ENCODE results near the gene F13A1. TPM values are rescaled to one million over a fixed set of nuclear protein-coding genes. Genes with fewer than 3 reads are reported as not detected.

Gene F13A1
- total RNA-seq, 3 donors from 2014 or later: 11.8 to 134 (median 96.5) TPM

DNA sequence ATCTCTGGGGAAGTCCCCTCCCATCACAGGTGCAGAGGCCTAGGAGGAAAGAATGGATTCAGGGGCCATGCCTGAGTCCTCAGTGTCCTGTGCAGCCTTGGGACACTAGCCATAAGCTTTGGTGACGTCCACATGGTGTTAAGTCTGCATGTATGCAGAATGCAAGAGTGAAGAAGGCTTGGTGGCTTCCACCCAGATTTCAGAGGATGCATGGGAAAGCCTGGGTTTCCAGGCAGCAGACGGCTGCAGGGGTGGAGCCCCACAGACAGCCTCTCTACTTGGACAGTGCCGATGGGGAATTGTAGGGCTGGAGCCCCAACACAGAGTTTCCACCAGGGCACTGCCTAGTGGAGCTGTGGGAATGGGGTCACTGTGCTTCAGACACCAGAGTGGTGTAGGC is 196.7 kb downstream of the F13A1 start:
- TF ChIP-seq, protein P1, sequence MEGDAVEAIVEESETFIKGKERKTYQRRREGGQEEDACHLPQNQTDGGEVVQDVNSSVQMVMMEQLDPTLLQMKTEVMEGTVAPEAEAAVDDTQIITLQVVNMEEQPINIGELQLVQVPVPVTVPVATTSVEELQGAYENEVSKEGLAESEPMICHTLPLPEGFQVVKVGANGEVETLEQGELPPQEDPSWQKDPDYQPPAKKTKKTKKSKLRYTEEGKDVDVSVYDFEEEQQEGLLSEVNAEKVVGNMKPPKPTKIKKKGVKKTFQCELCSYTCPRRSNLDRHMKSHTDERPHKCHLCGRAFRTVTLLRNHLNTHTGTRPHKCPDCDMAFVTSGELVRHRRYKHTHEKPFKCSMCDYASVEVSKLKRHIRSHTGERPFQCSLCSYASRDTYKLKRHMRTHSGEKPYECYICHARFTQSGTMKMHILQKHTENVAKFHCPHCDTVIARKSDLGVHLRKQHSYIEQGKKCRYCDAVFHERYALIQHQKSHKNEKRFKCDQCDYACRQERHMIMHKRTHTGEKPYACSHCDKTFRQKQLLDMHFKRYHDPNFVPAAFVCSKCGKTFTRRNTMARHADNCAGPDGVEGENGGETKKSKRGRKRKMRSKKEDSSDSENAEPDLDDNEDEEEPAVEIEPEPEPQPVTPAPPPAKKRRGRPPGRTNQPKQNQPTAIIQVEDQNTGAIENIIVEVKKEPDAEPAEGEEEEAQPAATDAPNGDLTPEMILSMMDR (IDR thresholded peaks at IDR 0.05): no peak
- no peak for ATAC-seq

DNA sequence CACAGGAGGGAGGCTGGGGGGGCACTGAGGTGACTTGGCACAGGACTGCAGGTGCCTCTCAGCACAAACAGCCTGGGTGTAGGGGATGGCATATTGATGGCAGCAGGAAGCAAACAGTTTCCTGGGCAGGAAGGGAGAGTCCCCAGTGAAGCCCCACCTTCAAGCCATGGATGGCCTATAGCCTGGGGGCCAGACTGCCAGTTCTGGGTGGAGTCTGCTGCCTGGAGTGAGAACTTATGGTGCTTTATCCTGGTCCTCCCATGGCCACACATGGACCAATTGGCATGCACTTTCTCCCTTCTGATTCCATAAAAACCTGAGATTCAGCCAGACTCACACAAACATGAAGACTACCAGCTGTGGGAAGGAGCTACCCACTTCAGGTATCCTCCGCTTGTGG is 198.5 kb downstream of the F13A1 start:
- Histone ChIP-seq H3K36me3 (ENCODE audit: low read depth) (no peaks in the 10 kb centered on the region), H3K9me3 (no peaks in the 10 kb centered on the region), H3K4me3 (no peak overlapping the region), H3K4me1 (ENCODE audit: low read depth) (no peaks in the 10 kb centered on the region)
- DNase-seq (no peak), ATAC-seq (no peak)
- TF ChIP-seq, protein P1 (IDR thresholded peaks at IDR 0.05): no peak
- intact Hi-C loops (cut with DNase I, micrococcal nuclease): no loop called here

More for the DNA sequence above, 196.7 kb downstream of the F13A1 start:
- Histone ChIP-seq H3K4me3 (no peak overlapping the region), H3K4me1 (ENCODE audit: low read depth) (no peaks in the 10 kb centered on the region), H3K9me3 (no peaks in the 10 kb centered on the region), H3K36me3 (ENCODE audit: low read depth) (no peaks in the 10 kb centered on the region)
- intact Hi-C loops (cut with DNase I, micrococcal nuclease): no loop called here
- no peak for DNase-seq

DNA sequence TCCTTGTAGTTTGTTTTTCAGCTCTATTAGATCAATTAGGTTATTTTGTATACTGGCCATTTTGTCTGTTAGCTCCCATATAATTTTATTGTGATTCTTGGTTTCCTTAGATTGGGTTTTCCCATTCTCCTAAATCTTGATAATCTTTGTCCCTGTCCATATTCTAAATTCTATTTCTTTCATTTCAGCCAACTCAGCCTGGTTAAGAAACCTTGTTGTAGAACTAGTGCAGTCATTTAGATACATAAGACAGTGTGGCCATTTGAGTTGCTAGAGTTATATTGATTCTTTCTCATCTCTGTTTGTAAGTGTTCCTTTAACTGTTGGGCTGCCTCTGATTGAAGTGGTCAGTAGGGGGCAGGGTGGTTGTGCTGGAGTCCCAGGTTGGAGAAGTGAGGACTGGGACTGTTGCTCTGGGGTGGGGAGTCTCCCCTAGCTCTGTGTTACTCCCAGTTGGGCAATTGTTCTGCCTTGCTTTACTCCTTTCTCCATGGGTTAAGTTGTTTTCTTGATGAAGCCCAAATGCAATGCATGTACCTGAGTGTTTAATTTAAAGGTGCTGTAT is 214.9 kb downstream of the F13A1 start:
- H3K9me3 ChIP-seq: no peaks in the 10 kb centered on the region
- ATAC-seq (peak; percentile 31), DNase-seq (peak in 1 of 3 donors; percentile 35)
- TF ChIP-seq, protein P1 (IDR thresholded peaks at IDR 0.05): no peak
- no peak overlapping the region for H3K4me3 ChIP-seq
- no peaks in the 10 kb centered on the region for H3K4me1 ChIP-seq (ENCODE audit: low read depth)
- intact Hi-C loops (cut with DNase I, micrococcal nuclease): no loop called here
- no peaks in the 10 kb centered on the region for H3K36me3 ChIP-seq (ENCODE audit: low read depth)

Small RNA genes lying within 50 kb of the gene (microRNA-seq; reads per million reads assigned to microRNA genes)
- not detected for gene MIR5683
- not detected for gene MIR7853

Data from mucosa of descending colon (tissue), 3 donors.